Measurements from ENCODE around the gene PAMR1.

The PAMR1 gene

GRCh38 chr11:35393098-35393497, 132.3 kb downstream of the PAMR1 start:
- DNase-seq, result peak in 1 of 2 experiments; percentile 60

- peak; percentile 68 to 91 for DNase-seq
Observed at GRCh38 chr11:35391922-35392688, 133.3 kb downstream of the PAMR1 start.

GRCh38 chr11:35390737-35391682, 134.4 kb downstream of the PAMR1 start:
- DNase-seq, result peak; percentile 49 to 72

GRCh38 chr11:35389897-35390465, 135.4 kb downstream of the PAMR1 start:
- DNase-seq, result no peak

GRCh38 chr11:35389112-35389511, 136.3 kb downstream of the PAMR1 start:
- DNase-seq, result no peak

GRCh38 chr11:35388061-35388460, 137.4 kb downstream of the PAMR1 start:
- no peak for DNase-seq

GRCh38 chr11:35387111-35387982, 138.1 kb downstream of the PAMR1 start:
- DNase-seq, result no peak

- DNase-seq, result no peak
Observed at GRCh38 chr11:35383953-35384352, 141.5 kb downstream of the PAMR1 start.
